ENCODE measurements around the gene SNX9.

- TF ChIP-seq CTCF (IDR thresholded peaks at IDR 0.05) (no peak), POLR2A (IDR thresholded peaks at IDR 0.05) (no peak)
These were observed 31.0 kb downstream of the SNX9 start for GRCh38 chr6:157853902-157854502.
